Left lung (tissue), 10 donors: Measurements from ENCODE around the gene YTHDF1. TPM values are rescaled to one million over a fixed set of nuclear protein-coding genes. Genes with fewer than 3 reads are reported as not detected.
A peak's percentile ranks its signal among the peaks of the same experiment; 100 is the strongest.

ENCODE experiments used
- ATAC-seq: fragments of 200-7000 bp; cut with Tn5 transposase; one replicate; pipeline ENCODE4 v1.9.1; 2020; ENCODE audit warnings: moderate library complexity
- DNase-seq, 4 donors: peaks; one replicate each; pipeline ENCODE4 v3.0.0-alpha.2; 2013 to 2020
- H3K27ac ChIP-seq, 2 donors: fragments of 200-600 bp; sonication (generic) in 1 of 2; one replicate each; pipeline versions ENCODE4 v1.5.0 to v1.8.0; 2020 to 2021
- H3K27me3 ChIP-seq, 2 donors: fragments of 200-600 bp; sonication (generic) in 1 of 2; one replicate each; pipeline versions ENCODE4 v1.5.0 to v1.8.0; 2020 to 2021
- H3K36me3 ChIP-seq, 2 donors: fragments of 200-600 bp; sonication (generic) in 1 of 2; one replicate each; pipeline versions ENCODE4 v1.5.0 to v1.8.0; 2020 to 2021
- H3K4me1 ChIP-seq, 2 donors: fragments of 200-600 bp; one replicate each; pipeline ENCODE4 v1.8.0; 2021
- H3K4me3 ChIP-seq, 2 donors: fragments of 200-600 bp; sonication (generic) in 1 of 2; one replicate each; pipeline versions ENCODE4 v1.5.0 to v1.8.0; 2020 to 2021; ENCODE audit warnings: mild to moderate bottlenecking in 1 of 2
- H3K9me3 ChIP-seq, 2 donors: fragments of 200-600 bp; sonication (generic) in 1 of 2; one replicate each; pipeline versions ENCODE4 v1.5.0 to v1.8.0; 2020 to 2021
- CTCF ChIP-seq, 2 donors: fragments of 200-600 bp; sonication (generic) in 1 of 2; IDR thresholded peaks; one replicate each; pipeline versions ENCODE4 v1.5.0 to v1.8.0; 2021; ENCODE audit warnings: antibody characterized with exemption in 2 of 2
- intact Hi-C, 2 donors: fragments of 100-400 bp; cut with DNase I; formaldehyde crosslinking; loops; one replicate each; pipeline versions ENCODE4 v1.11.2 to v1.14.2; 2022
- polyA plus RNA-seq, 6 donors: library from polyadenylated mRNA; unstranded; fragments of 120-200 nt; gene quantifications; one replicate each; pipeline ENCODE4 v1.2.1, GENCODE V29; 2013; ENCODE audit not compliant: insufficient read length in 6 of 6
- total RNA-seq, 2 donors: library from RNA; stranded (reverse); fragmentation: NEBNext Ultra II Directional; extraction: Animal tissue kit (Norgen Biotek cat#: 25700); gene quantifications; one replicate each; pipeline ENCODE4 v1.2.1, GENCODE V29; 2021
- donor health status: DM: no; HTN: yes; CAD: no.
- donor health status: DM: no; HTN: no; CAD: no.

The YTHDF1 gene
- total and polyA plus RNA-seq, 8 donors = 34.3 to 43.3 (median 36.5) TPM

GRCh38 chr20:63228806-63229205 lies 12.9 kb upstream of the YTHDF1 start:
- Histone ChIP-seq H3K4me1 (peaks cover 0 to 4% of the 10 kb centered on the region in 2 donors), H3K27ac (no peak overlapping the region), H3K4me3 (no peak overlapping the region), H3K27me3 (peaks cover 3 to 59% of the 10 kb centered on the region in 2 donors), H3K9me3 (no peaks in the 10 kb centered on the region), H3K36me3 (no peaks in the 10 kb centered on the region)
- ATAC-seq (no peak), DNase-seq (peak in 1 of 4 donors; percentile 17)
- no peak for TF ChIP-seq CTCF (IDR thresholded peaks at IDR 0.05)
- intact Hi-C loops = no loop called here

- peaks cover 3 to 44% of the 10 kb centered on the region in 2 donors for H3K27me3 ChIP-seq
- H3K4me1 ChIP-seq = peaks cover 0 to 4% of the 10 kb centered on the region in 2 donors
- no peak overlapping the region for H3K4me3 ChIP-seq
- DNase-seq (peak in 1 of 4 donors; percentile 26), ATAC-seq (no peak)
- no peak overlapping the region for H3K27ac ChIP-seq
- H3K9me3 ChIP-seq = no peaks in the 10 kb centered on the region
- H3K36me3 ChIP-seq = no peaks in the 10 kb centered on the region
- TF ChIP-seq CTCF (IDR thresholded peaks at IDR 0.05) = no peak
- intact Hi-C loops = no loop called here
These were observed 11.3 kb upstream of the YTHDF1 start for GRCh38 chr20:63227260-63227659.

DNA sequence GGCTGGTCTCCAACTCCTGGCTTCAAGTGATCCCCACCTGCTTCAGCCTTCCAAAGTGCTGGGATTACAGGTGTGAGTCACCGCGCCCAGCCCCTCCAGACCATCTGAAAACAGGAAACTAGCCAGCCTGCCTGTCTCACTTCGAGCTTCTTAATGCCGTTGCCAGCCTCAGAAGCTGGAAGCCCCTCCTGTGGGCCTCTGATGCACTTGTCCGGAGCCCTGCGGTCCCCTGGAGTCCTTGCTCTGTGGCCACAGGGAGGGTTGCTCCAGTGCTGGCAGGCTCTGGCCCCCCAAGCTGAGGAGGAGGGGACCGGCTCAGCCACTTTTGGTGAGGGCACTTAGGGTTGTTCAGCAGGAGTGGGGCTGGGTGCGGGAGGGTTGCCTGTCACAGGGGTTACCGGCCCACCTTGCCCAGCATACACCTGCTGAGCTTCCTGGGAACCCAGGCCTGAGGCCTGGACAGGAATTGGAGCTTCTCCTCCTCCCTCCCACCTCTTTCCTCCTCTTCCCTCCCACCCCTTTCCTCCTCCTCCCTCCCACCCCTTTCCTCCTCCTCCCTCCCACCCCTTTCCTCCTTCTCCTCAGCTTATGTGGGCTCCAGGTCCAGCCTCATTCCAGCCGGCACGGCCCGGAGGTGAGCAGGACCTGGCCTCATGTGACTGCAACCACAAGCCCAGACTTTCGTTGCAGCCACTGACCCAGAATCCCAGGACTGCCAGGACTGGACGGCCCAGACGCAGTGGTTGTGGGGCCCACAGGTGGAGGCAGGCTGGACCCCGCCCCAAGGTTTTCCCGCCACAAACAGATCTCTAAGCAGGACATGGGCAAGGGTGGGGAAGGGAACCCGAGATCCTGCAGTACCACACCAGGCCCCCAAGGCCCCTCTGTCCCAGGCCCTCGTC lies 10.4 kb upstream of the YTHDF1 start:
- intact Hi-C loops = no loop called here
- H3K27ac ChIP-seq = no peak overlapping the region
- peaks cover 0 to 4% of the 10 kb centered on the region in 2 donors for H3K4me1 ChIP-seq
- H3K27me3 ChIP-seq = peaks cover 3 to 41% of the 10 kb centered on the region in 2 donors
- H3K36me3 ChIP-seq = no peaks in the 10 kb centered on the region
- H3K4me3 ChIP-seq = no peak overlapping the region
- ATAC-seq = no peak
- no peaks in the 10 kb centered on the region for H3K9me3 ChIP-seq
- DNase-seq = peak in 1 of 4 donors; percentile 57
- no peak for TF ChIP-seq CTCF (IDR thresholded peaks at IDR 0.05)

DNA sequence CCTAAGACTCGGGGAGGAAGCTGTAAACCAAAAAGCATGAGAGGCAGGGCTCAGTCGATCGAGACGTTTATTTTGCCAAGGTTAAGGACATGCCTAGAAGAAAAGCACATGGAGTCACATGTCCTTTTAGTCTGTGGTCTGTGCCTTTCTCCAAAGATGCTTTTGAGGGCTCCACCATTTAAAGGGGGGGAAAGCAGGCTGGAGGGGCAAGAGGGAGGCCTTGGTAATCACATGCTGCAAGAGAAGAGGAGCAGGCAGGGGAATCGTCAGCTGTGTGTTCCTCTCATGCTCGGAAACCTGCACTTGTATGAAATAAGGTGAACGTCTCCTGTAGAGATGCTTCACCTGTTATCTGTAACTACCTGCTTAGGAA lies 9.1 kb upstream of the YTHDF1 start:
- Histone ChIP-seq H3K27me3 (peaks cover 3 to 39% of the 10 kb centered on the region in 2 donors), H3K4me1 (peaks cover 0 to 4% of the 10 kb centered on the region in 2 donors), H3K36me3 (no peaks in the 10 kb centered on the region), H3K4me3 (no peak overlapping the region), H3K9me3 (no peaks in the 10 kb centered on the region), H3K27ac (no peak overlapping the region)
- ATAC-seq (no peak), DNase-seq (no peak)
- TF ChIP-seq CTCF (IDR thresholded peaks at IDR 0.05) = no peak
- intact Hi-C loops = no loop called here

- Histone ChIP-seq H3K4me1 (peaks cover 0 to 4% of the 10 kb centered on the region in 2 donors), H3K4me3 (no peak overlapping the region), H3K9me3 (no peaks in the 10 kb centered on the region), H3K27ac (no peak overlapping the region), H3K27me3 (peaks cover 3 to 35% of the 10 kb centered on the region in 2 donors), H3K36me3 (no peaks in the 10 kb centered on the region)
- intact Hi-C loops = no loop called here
- peak in 1 of 4 donors; percentile 63 for DNase-seq
- no peak for TF ChIP-seq CTCF (IDR thresholded peaks at IDR 0.05)
- peak; percentile 50 for ATAC-seq
These were observed 8.6 kb upstream of the YTHDF1 start for GRCh38 chr20:63224412-63225081.
